ENCODE measurements around the gene ZBTB49. TPM values are rescaled to one million over a fixed set of nuclear protein-coding genes. Genes with fewer than 3 reads are reported as not detected.
A peak's percentile ranks its signal among the peaks of the same experiment; 100 is the strongest.

The ZBTB49 gene, protein sequence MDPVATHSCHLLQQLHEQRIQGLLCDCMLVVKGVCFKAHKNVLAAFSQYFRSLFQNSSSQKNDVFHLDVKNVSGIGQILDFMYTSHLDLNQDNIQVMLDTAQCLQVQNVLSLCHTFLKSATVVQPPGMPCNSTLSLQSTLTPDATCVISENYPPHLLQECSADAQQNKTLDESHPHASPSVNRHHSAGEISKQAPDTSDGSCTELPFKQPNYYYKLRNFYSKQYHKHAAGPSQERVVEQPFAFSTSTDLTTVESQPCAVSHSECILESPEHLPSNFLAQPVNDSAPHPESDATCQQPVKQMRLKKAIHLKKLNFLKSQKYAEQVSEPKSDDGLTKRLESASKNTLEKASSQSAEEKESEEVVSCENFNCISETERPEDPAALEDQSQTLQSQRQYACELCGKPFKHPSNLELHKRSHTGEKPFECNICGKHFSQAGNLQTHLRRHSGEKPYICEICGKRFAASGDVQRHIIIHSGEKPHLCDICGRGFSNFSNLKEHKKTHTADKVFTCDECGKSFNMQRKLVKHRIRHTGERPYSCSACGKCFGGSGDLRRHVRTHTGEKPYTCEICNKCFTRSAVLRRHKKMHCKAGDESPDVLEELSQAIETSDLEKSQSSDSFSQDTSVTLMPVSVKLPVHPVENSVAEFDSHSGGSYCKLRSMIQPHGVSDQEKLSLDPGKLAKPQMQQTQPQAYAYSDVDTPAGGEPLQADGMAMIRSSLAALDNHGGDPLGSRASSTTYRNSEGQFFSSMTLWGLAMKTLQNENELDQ
- total RNA-seq: 1 to 10 TPM; 4.1 to 6.2 (median 4.6) TPM
- polyA plus RNA-seq: 1 to 10 TPM in 2 of 3 donors, under 1 TPM in 1; 0.69 to 2.8 (median 1.2) TPM

DNA sequence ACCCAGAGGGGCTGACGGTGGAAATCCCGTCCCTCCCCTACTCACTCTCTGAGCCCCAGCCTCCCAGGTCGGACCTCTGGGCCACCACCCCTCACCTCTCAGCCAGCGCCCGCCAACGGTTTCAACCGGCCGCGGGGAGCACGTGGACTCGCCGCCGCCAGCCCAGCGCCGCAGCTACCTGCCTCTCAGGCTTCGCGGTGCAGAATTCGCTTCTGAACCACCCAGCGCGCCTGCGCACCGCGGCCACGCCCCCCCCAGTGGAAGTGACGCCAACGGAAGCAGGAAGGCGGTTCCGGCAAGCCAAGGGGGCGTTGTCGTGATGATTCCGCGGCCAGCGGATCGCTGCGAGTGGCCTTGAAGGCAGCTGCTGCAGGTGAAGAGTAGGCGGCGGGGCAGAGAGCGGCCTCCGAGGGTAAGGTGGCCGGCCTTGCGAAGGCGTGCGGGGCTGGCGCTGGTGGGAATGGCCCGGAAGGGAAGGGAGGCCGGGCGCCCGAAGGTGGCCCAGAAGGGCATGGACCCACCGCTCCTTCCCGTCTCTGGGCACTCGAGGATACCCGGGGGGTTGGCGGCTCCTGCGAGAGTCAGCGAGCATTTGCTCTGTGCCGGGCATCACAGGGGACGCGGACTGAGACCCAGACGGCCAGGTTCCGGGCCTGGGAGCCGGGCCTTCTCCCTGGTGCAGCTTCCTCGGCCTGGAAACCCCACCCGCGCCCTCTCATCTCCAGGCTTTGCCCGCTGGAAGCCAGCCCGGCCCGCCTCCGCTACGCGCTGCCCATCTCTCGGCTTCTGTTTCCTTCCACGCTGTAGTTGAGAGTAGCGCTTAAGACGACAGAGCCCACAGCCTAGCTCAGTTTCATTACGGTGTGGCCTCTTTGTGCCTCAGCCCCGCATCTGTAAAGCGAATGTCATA lies at the start of gene ZBTB49, which contains the start of gene LYAR:
TSS of gene ZBTB49 (plus strand) at position 311 of the 910 bp plus-strand sequence. CDS start 9,695 bp downstream, outside the sequence.
TSS of gene LYAR (minus strand) at position 214 of the 910 bp plus-strand sequence. CDS start 6,412 bp downstream, outside the sequence.
- DNase-seq: peak; percentile 96
- intact Hi-C loops (cut with DNase I): loop anchor here (5.0 kb wide), 1 partner anchor 43 kb away; the partner anchor contains the start of gene TMEM128
- peak within 1 kb of the TSS; percentile 81 to 88 (median 82) for H3K27ac ChIP-seq

DNA sequence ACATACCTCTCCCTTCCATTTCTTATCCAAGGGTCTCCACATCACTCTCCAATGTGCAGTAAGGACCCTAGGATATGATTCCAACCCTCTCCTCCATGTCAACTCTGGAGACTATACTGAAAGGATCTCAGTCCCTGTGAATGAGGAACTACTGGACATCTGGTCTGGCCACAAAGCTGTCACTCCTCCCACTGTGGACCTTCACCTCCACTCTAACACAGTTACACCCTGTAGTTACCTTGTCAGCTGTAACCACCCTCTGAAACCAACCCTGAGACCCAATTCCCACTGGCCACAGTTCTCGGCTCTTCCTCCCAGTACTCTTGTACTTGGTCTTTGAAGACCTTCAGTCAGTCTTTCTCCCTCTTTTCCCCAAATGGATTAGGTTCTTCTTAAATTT lies 44.9 kb upstream of the ZBTB49 start:
- no peak for TF ChIP-seq EP300 (IDR thresholded peaks at IDR 0.05)
- WGBS, 2 donors: 77 to 95% methylated on average over 1 of the region's 1 CpG
- peaks cover 8 to 49% (median 29%) of the 10 kb centered on the region in 4 donors for H3K36me3 ChIP-seq
- no peak overlapping the region for H3K27ac ChIP-seq
- DNase-seq: no peak
- no peaks in the 10 kb centered on the region for H3K9me3 ChIP-seq
- H3K27me3 ChIP-seq: no peaks in the 10 kb centered on the region
- intact Hi-C loops (cut with DNase I): loop anchor here (5.0 kb wide), 2 partner anchors 47 to 288 kb away; partner anchors contain the start of genes LYAR and ZBTB49
- peaks cover 0 to 26% (median 24%) of the 10 kb centered on the region in 4 donors for H3K4me1 ChIP-seq
- H3K4me3 ChIP-seq: no peak overlapping the region

More for the DNA sequence above, at the start of gene ZBTB49, which contains the start of gene LYAR:
- whole genome bisulfite sequencing, 2 donors: 0 to 1% methylated on average over 77 of the region's 77 CpGs
- H3K36me3 ChIP-seq: peaks cover 0 to 12% (median 4%) of the 10 kb centered on the region in 4 donors
- TF ChIP-seq POLR2AphosphoS5 (IDR thresholded peaks at IDR 0.05) (peak; percentile 83 to 91 (median 88)), POLR2A (IDR thresholded peaks at IDR 0.05) (peak; percentile 26 to 67), EP300 (IDR thresholded peaks at IDR 0.05) (no peak)
- TF ChIP-seq, protein P1, sequence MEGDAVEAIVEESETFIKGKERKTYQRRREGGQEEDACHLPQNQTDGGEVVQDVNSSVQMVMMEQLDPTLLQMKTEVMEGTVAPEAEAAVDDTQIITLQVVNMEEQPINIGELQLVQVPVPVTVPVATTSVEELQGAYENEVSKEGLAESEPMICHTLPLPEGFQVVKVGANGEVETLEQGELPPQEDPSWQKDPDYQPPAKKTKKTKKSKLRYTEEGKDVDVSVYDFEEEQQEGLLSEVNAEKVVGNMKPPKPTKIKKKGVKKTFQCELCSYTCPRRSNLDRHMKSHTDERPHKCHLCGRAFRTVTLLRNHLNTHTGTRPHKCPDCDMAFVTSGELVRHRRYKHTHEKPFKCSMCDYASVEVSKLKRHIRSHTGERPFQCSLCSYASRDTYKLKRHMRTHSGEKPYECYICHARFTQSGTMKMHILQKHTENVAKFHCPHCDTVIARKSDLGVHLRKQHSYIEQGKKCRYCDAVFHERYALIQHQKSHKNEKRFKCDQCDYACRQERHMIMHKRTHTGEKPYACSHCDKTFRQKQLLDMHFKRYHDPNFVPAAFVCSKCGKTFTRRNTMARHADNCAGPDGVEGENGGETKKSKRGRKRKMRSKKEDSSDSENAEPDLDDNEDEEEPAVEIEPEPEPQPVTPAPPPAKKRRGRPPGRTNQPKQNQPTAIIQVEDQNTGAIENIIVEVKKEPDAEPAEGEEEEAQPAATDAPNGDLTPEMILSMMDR (IDR thresholded peaks at IDR 0.05): no peak
- peaks cover 0 to 32% (median 28%) of the 10 kb centered on the region in 4 donors for H3K4me1 ChIP-seq
- H3K4me3 ChIP-seq: peak within 1 kb of the TSS; percentile 78 to 95 (median 88)
- H3K27me3 ChIP-seq: no peaks in the 10 kb centered on the region
- H3K9me3 ChIP-seq: no peaks in the 10 kb centered on the region

DNA sequence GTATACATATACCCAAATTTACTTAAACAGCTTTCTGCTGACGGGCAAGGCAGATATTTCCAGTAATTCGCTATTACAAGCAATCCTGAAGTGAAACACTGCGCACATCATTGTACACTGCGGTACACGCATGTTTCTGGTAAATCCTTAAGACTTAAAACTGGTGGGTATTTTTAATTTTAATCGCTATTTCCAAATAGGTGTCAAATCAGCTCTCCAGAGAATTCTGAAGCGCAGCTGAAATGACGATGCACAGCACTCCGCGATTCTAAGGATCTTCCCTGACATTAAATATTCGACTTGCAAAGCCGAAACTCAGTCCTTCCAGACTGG lies 42.4 kb upstream of the ZBTB49 start:
- Histone ChIP-seq H3K27me3 (no peaks in the 10 kb centered on the region), H3K4me1 (peaks cover 0 to 26% (median 24%) of the 10 kb centered on the region in 4 donors), H3K4me3 (peak overlapping the region; percentile 58 to 86 (median 73)), H3K27ac (peak overlapping the region; percentile 90 to 92 (median 92)), H3K9me3 (no peaks in the 10 kb centered on the region), H3K36me3 (peaks cover 8 to 34% (median 20%) of the 10 kb centered on the region in 4 donors)
- intact Hi-C loops (cut with DNase I): loop anchor here (2.0 to 5.0 kb wide), 3 partner anchors 45 to 295 kb away; partner anchors contain the start of genes LYAR, STX18 and ZBTB49
- TF ChIP-seq, protein P1 (IDR thresholded peaks at IDR 0.05): no peak
- no peak for DNase-seq
- WGBS, 2 donors: 1% methylated on average over 12 of the region's 12 CpGs

DNA sequence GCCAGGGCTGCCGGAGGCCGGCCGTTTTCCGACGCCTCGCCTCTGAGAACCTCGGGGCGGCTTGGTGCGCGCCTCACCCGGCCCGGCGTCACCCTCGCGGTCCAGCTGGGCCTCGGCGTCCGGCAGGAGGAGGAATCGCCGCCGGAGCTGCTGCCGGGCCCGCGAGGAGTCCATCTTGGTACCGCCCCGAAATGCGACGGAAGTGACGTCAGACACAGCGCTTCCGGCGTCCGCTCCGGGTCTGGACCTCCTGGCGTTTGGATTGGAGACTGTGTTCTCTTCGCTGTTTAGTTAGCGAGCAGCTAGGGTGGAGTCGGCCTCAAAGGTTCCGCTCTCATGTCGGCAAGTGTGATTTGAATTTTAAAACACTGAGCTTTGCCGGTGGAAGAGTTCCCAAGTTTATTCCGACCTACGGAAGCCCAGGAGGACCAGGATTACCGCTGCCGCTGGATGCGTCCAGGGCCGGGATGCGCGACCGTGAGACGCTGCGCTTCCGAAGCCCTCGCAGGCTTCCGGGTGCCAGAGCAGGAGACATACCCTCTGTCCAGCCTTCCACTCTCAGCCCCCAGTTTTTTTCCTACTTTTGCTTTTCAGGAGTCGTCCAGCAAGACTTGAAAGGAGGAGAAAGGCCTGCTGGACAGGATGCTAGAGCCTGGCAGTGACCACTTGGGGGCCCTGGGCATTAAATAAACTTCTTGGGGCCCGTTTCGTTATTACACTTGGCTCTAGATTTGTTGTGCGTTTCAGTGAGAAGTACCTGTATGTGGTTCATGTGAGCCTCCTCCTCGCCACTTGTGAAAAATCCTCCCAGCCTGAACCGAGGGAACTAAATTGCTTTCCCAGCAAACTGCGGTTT lies 41.8 kb upstream of the ZBTB49 start, which contains the start of gene TMEM128:
TSS of gene TMEM128 (minus strand) at position 195 of the 856 bp plus-strand sequence. CDS start at position 174, 21 bp downstream.
- Histone ChIP-seq H3K4me3 (peak within 1 kb of the TSS; percentile 58 to 86 (median 73)), H3K27ac (peak within 1 kb of the TSS; percentile 90 to 92 (median 92)), H3K4me1 (peaks cover 0 to 26% (median 24%) of the 10 kb centered on the region in 4 donors), H3K36me3 (peaks cover 8 to 29% (median 20%) of the 10 kb centered on the region in 4 donors), H3K27me3 (no peaks in the 10 kb centered on the region), H3K9me3 (no peaks in the 10 kb centered on the region)
- peak; percentile 96 for DNase-seq
- WGBS, 2 donors: 0 to 2% methylated on average over 62 of the region's 62 CpGs
- TF ChIP-seq POLR2A (IDR thresholded peaks at IDR 0.05): peak; percentile 71
- TF ChIP-seq, protein P1 (IDR thresholded peaks at IDR 0.05): peak in 2 of 4 experiments; percentile 29 to 33
- peak; percentile 82 to 94 (median 88) for TF ChIP-seq POLR2AphosphoS5 (IDR thresholded peaks at IDR 0.05)
- peak in 1 of 4 donors; percentile 29 for TF ChIP-seq EP300 (IDR thresholded peaks at IDR 0.05)
- intact Hi-C loops (cut with DNase I): loop anchor here (2.0 to 5.0 kb wide), 3 partner anchors 44 to 295 kb away; partner anchors contain the start of genes LYAR, STX18 and ZBTB49

Measured in sigmoid colon (tissue), 7 donors.